AG09309 (cell line): Measurements from ENCODE around the gene PBLD.
"Not testable (repeated sequence)": the region's sequence is repeated elsewhere in the genome, so short reads cannot be mapped to it uniquely, and the experiment has no call there.

Experiments used
- DNase-seq: peaks from one replicate; pipeline ENCODE4 v3.0.0-alpha.2; 2010; ENCODE audit warnings: low read depth
- H3K4me3 ChIP-seq: 2 replicates; pipeline ENCODE4 v1.5.1; 2011; ENCODE audit warnings: mild to moderate bottlenecking, low read depth, low read length, moderate library complexity; ENCODE audit not compliant: control insufficient read depth
- CTCF ChIP-seq: IDR thresholded peaks from 2 replicates; pipeline ENCODE4 v1.5.1; 2011; ENCODE audit warnings: mild to moderate bottlenecking, low read depth, low read length, inconsistent platforms; ENCODE audit not compliant: insufficient read depth, control insufficient read depth; ENCODE audit errors: missing control alignments

PBLD gene

GRCh38 chr10:68284062-68285001 lies 48.4 kb downstream of the PBLD start:
- no peak for TF ChIP-seq CTCF
- DNase-seq = no peak
- no peak overlapping the region for H3K4me3 ChIP-seq

GRCh38 chr10:68280758-68281157 lies 52.0 kb downstream of the PBLD start:
- DNase-seq = no peak
- no peak for TF ChIP-seq CTCF
- H3K4me3 ChIP-seq = no peak overlapping the region

GRCh38 chr10:68278906-68279753 lies 53.6 kb downstream of the PBLD start:
- not testable (repeated sequence) for DNase-seq, H3K4me3 ChIP-seq

GRCh38 chr10:68277814-68278213 lies 54.9 kb downstream of the PBLD start:
- not testable (repeated sequence) for H3K4me3 ChIP-seq, DNase-seq

- no peak for DNase-seq
- H3K4me3 ChIP-seq = no peak overlapping the region
- TF ChIP-seq CTCF = no peak
These were observed 56.5 kb downstream of the PBLD start for GRCh38 chr10:68276224-68276623.

GRCh38 chr10:68275600-68276126 lies 57.1 kb downstream of the PBLD start:
- H3K4me3 ChIP-seq = no peak overlapping the region
- no peak for DNase-seq
- no peak for TF ChIP-seq CTCF

- TF ChIP-seq CTCF = no peak
- DNase-seq = no peak
- no peak overlapping the region for H3K4me3 ChIP-seq
These were observed 59.9 kb downstream of the PBLD start for GRCh38 chr10:68272833-68273232.
